HCEC 1CT (cell line): ENCODE data around the gene AQP3.
"Not testable (repeated sequence)": the region's sequence is repeated elsewhere in the genome, so short reads cannot be mapped to it uniquely, and the experiment has no call there.

Source experiments
- DNase-seq: peaks from one replicate; pipeline ENCODE4 v3.0.0-alpha.2; 2017

The AQP3 gene

DNA sequence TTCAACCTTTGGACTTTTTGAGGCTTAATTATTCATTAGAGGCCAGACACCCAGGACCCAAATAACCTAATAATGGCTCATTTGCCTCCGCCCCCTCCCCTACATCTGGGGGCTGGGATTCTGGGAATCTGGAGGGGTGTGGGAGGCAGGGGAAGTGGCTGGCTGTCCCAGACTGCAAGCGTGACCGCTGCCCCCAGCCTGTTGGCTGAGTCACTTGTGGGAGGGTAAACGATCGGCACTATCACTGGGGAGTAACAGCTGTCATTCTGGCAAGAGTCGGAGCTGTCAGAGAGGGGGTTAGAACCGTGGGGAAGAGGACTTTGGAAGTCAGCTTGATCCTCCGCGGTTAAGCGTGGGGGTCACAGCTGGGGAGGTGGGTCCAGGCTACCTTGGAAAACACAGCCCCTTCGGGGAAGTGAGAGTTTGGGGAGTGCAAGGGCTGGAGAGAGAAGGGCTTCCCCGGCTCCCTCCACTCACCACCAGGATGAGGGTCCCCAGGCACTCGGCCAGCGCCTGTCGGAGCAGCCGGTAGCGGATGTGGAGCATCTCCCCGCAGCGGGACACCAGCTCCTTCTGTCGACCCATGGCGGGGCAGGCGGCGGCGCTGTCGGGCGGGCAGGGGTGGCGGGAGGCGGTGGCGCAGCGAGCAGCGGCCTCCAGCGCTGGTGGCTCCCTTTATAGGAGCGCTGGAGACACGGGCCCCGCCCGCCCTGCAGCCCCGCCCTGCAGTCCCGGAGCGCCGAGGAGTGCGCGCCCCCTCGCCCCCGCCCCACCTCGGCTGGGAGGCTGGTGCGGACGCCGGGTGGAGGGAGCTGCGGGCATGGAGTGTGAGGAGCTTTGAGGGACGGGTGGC is at the start of gene AQP3:
TSS of gene AQP3 (minus strand) at position 648 of the 853 bp plus-strand sequence. CDS start at position 585, 63 bp downstream.
- peak; percentile 53 for DNase-seq

DNA sequence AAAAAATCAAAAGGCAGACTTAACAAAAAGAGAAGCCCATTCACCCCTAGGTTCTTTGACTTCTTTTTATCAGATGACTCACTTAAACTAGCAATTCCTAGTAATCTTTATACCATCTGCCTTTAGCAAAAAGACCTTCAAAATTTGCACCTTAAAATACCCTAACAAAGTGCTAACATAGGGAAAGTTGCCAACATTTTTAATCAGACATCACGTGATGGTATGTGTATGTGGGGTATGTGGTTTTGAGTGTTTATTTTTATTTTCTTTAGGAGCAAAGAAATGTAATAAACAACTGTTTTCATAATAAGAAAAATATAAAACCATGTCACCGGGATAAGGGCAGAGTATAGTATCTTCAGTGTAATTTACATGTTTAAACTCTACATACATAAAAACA is 46.4 kb upstream of the AQP3 start:
- not testable (repeated sequence) for DNase-seq

DNA sequence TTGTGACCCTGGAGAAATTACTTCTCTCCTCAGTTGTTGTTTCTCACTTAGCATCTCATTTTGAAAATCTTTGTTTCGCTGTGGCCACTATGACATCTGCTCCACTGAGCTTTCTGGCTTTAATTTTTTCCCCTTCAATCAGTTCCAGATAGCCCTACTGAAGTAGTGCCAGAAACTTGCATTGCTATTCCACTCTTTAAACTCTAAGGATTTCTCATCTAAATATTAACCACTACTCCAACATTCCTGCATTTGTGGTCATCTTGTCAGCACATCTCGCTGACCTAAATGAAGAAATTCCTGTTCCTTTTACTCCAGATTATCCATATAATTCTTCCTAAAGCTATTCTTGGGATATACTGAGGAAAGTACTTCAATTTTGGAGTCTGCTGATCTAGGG is 41.7 kb upstream of the AQP3 start:
- DNase-seq: peak; percentile 22

DNA sequence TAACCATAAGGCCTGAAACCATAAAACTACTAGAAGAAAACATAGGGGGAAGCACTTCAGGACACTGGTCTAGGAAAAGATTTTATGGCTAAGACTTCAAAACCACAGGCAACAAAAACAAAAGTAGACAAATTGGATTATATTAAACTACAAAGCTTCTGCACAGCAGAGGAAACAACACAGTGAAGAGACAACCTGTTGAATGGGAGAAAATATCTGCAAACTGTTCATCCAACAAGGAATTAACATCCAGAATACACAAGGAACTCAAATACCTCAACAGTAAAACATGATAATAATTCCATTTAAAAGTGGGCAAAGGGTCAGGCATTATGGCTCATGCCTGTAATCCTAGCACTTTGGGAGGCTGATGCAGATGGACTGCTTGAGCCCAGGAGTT is 37.9 kb upstream of the AQP3 start:
- DNase-seq: not testable (repeated sequence)

DNA sequence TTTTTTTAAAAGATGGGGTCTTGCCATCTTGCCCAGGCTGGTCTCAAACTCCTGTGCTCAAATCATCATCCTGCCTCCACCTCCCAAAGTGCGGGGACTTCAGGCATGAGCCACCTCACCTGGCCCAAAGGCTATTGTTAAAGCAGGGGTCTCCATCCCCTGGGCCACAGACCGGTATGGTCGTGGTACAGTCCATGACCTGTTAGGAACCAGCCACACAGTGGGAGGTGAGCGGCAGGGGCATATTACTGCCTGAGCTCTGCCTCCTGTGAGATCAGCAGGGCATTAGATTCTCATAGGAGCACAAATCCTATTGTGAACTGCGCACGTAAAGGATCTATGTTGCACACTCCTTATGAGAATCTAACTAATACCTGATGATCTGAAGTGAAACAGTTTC is 33.6 kb upstream of the AQP3 start:
- DNase-seq: no peak

DNA sequence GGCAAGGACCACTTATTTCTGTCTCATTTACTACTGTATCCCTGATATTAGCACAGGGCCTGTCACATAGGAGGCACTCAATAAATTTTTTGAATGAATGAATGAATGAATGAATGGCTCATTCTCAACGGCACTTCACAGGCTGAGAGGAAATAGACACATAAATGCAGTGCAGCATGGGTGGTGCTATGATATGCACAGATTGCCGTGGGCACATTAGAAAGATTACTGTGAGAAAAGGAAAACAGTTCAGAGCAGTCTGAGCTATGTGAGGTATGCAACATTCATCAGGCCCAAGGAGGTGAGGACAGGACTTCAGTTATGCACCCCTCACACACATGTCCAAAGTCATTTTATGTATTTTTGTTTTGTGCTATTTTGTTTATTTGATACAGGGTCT is 32.7 kb upstream of the AQP3 start:
- no peak for DNase-seq

DNA sequence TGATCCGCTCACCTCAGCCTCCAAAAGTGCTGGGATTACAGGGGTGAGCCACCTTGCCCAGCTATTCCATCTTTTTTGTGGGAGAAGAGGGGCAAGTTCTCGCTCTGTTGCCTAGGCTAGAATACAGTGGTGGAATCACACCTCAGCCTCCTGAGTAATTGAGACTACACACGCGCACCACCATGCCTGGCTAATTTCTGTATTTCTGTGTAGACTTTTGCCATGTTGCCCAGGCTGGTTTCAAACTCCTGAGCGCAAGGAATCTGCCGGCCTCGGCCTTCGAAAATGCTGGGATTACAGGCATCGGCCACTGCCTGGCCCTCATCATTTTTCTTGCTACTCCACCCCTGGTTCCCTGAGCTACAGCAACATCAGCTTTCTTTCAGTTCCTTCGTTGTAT is 29.1 kb upstream of the AQP3 start:
- DNase-seq: no peak

DNA sequence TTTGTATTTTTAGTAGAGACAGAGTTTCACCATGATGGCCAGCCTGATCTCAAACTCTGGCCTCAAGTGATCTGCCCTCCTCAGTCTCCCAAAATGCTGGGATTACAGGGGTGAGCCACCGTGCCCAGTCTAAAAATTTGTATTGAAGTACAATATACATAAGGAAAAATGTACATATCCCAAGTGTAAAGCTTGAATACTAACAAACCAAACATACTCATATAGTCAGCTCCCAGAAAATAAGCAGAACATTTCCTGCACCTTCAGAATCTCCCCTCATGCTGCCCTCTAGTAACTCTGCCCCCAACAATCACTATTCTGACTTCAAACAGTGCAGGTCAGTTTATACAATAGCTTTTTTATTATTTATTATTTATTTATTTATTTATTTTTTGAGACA is 28.0 kb upstream of the AQP3 start:
- no peak for DNase-seq

DNA sequence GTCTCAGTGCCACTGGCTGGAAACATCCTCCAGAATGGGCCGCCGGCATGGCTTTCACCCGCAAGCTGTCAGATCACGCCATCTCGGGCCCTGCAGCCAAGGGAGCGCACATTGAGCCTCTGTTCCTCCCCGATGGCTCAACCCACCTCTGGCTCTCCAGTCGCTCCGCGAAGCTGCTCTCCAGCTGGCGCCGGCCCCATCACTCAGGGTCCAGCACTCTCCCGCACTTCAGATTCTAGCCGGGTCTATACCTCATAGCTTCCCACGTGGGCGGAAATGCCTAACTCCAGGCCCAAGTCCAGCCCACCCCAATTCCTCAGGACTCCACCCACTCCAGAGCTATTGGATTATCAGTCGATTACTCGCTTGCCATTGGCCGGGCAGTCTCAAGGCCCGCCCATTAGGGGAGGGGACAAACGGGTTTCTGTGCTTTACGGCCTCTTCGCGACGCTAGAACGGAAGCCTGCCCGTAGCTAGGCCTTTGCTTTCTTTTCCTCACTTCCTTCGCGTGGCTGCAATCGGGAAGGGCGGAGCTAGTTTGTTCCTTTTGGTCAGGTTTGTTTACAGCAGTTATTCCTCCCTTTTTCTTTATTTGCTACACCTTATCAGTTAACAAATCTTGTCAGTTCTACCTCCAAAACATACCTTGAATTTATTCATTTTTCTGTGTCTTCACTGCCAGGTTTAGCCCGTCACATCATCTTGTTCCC is 26.4 kb upstream of the AQP3 start, which contains the start of gene NOL6:
TSS of gene NOL6 (minus strand) at position 282 of the 710 bp plus-strand sequence. CDS start at position 200, 82 bp downstream.
- DNase-seq: peak; percentile 98

DNA sequence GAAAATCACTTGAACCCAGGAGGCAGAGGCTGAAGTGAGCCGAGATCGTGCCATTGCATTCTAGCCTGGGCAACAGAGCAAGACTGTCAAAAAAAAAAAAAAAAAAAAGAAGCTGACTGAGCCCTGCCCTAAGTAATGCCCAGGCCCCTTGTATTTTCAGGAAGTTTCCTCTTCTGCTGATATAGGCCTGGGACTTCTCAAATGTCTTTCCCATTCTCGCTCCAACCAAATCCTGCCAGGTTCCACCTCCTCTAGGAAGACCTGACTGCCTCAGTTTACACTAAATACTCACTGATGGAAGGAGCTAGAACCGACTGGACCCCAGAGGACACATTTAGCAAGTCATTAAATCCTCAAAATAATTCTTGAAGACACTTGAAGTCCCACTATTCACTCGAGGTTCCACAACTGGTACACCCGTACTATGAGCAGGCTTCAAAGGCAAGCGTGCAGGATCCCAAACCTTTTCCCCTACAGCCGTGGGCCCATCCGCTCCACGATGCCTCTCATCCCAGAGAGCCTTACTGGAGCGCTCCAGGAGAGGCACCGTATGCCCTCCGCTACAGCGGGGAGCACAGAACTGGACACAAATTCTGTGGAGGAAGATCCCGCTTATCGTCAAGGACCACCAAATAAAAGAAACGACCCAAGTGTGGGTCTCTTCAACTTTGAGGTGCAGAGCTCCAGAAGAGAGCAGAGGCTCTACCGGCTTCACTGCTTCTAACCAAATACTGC is 25.7 kb upstream of the AQP3 start:
- no peak for DNase-seq

DNA sequence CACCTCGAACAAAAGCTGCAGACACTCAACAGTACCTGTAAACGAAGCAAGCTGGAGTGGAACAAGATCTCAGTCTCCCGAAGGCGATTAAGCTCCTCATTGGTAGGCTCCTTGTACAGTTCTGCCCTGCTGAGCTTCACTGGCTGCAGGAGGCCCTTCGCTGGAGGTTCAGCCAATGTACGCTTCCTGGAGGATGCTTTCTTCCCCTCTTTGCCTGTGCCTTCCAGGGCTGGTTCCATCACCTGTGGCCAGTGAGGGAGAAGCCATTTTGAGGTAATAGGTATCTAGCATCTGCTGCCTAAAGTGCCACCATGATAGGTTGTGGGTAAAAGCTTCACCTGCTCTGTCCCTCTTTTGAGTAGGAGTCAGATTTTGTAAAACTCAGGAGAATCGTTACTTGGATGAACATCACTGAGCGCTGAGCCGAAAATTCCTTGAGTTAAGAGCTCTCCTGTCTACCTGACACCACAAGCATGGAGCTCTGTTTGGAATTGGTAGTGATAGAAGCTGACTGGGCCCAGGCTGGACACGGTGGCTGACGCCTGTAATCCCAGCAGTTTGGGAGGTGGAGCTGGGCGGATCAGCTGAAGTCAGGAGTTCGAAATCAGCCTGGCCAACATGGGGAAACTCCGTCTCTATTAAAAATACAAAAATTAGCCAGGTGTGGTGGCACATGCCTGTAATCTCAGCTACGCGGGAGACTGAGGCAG is 24.9 kb upstream of the AQP3 start:
- no peak for DNase-seq

DNA sequence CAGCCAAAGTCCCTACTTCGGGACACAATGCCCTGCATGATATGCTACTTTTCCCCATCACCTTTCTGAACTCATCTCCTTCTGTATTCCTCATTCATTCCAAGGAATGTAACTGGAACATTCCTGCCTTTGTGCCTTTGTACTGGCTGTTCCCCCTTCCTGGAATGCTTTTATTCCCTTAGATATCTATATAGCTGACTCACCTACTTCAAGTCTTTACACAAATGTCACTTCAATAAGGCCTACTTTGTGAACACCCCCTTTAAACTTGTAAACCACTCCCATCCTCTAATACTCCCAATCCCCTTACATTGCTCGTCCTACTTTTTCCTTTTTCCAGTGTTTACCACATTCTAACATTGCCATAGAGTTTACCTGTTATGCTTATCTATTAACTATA is 24.0 kb upstream of the AQP3 start:
- no peak for DNase-seq

DNA sequence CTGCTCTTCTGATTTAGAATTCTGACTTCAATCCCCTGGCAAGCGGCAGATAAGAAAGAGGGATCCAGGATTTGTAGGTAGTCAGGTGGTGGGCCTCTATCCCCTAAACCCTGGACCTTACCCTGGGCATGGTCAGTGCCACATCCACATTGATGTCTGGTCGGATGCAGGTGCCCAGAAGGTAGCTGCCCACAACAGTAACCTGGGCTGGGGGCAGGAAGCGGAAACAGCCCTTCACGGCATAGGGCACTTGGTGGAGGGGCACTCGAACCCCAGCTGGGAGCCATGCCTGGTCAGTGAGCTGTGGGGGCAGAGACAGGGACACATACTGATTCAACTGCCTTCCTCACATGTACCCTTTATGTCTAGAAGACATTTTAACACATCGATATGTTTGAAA is 22.5 kb upstream of the AQP3 start:
- no peak for DNase-seq

DNA sequence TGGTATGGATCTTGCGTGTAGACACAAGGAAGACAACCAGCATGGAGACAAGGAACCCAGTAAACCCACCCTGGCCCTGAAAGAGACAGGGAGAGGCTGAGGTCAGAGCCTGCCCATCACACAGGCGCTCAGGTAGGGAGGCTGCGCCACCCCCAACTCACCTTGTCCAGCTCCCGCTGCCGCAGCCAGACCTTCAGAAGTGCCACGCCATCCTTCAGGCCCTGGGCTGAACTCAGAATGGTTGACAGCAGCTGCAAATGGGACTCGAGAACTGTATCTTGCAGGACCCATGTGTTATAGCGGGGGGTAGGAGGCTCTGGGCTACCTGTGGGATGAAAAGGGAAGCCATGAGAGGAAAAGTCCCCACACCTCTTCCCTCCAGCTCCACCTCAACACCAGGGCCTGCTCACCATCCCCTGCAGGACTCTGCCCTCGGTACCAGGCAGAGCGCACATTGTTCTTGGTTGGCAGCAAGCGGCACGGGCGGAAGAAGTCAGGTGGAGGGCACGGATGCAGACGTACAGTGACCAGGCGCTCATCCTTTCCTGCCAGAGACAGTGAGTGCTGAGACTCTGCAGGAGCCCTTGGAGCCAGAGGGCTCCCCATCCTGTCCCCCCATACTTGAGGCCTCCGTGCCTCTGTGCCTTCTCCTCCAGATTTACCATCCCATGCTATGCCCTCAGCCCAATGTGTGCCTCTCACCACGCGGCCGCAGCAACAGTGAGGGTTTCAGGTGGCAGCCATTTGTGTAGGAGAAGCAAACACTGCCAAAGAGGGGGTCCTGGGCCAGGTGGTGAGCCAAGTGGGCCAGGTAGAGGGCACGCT is 21.6 kb upstream of the AQP3 start:
- no peak for DNase-seq

DNA sequence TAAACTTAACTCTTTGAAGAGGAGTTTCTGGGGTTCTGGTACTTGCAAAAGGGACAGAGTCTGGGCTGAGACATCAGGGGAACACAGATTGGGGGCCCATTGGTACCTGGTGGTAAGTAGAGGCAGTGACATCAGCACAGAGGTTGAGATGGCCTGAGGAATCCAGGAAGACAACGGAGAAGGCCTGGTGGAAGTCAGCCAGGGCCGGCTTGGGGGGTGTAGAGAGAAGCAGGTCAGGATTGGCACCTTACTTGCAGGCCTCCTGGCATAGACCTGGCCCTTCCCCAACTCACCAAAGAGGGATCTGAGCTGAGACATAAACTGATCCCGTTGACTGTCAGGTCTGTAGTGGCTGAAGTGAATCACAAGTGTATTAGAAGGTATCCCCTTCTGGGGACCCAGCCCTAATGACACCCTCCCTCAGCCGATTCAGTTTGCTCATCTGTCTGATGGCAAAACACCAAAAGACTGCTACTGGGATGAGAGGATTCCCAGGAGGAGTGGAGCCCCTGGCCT is 20.9 kb upstream of the AQP3 start:
- DNase-seq: no peak

DNA sequence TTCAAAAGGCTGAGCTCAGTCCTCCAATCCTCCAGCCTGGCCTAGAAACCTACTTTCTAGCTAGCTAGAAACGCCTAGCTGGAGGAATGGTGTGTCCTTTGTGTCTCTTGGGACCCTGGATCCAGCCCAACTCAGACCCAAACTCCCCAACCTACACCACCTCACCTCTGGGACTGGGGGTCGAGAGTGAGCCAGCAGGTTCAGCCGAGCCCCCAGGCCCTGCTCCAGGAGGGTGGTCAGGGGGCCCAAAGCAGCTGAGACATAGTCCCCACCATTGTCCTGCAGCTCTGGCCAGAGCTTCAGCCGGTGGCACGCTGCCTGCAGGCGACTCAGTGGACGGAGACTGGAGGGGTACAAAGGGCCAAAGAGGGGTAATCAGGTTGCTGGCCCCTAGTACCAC is 20.1 kb upstream of the AQP3 start:
- DNase-seq: no peak

DNA sequence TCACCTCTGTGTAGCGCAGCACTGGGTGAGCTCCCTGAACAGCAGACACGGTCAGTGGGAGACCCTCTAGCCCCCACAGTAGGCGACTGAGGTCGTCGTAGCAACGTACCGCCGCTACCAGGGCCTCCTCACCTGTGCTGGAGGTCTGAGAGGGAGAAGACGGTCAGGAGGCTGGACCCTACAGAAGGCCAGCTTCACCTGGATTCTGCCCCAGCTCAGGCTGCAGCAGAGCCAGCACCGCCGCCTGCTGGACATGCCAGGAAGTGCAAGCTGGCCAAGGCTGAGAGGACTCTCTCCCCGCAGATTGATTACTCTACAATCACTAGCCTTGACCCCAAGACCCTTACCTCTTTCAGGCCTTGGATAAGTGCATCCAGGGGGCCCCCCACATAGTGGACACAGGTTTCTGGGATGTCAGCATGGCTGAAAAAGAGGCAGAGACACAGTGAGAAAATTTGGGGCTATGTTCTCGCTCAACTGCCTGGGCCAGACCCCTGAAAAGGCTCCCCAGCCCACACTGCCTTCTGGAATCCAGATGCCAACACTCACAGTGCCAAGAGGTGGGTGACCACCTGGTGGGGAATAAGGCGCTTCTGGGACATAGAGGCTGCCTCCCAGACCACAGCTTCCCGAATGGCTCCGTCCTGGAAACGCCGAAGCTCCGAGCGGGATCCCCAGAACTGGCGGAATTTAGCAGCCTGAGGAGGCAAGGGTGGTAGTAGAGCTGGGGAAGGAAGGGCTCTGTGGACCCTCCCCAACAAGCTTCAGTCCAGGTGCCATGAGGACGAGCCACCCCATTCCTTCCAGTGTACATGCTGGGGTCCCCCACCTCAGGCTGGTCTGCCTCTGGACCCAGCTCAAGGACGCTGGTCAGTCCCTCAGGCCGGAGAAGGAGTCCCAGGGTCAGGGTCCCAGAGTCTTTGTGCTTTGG is 19.4 kb upstream of the AQP3 start:
- DNase-seq: no peak

DNA sequence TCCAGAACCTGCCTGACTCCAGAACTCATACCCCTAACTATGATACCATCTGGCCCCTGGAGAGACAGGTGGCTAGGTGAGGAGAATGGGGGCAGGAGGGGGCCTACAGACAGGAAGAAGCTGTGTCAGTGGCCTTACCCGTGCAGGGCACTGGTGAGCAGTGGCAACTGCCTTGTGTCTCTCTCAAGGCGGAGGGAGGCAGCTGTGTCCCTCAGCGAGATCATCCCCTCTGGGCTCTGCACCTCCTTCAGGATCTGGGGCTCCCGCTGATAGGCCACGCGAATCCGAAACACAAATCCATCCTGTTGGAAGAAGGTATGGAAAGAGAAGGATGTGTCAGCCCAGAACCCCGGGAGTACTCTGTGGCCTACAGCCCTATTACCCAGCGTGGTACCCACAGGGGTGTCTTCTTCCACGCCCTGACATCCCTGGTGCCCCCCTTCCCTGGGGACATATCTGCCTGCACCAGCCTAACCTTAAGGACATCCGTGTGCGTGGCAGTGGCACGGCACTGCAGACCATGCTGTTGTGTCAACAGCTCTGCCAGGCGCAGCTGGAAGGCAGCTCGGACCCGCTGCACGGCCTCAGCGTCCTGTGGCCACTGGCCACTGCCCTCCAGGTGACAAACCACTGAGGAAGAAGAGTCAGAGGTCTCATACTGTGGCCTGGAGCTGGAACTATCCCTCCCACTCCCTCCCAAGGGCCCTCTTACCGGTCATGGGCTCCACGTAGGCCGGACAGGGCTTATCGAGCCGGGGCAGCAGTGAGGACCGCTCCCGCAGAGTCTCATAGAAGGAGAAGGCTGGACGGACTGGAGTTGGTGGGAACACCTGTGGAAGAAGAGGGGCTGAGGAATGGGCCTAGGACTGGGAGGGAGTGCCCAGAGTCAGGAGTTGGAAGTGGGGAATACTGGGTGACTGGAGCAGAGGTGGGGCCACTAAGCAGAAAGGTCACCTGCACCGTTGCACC is 18.5 kb upstream of the AQP3 start:
- no peak for DNase-seq

DNA sequence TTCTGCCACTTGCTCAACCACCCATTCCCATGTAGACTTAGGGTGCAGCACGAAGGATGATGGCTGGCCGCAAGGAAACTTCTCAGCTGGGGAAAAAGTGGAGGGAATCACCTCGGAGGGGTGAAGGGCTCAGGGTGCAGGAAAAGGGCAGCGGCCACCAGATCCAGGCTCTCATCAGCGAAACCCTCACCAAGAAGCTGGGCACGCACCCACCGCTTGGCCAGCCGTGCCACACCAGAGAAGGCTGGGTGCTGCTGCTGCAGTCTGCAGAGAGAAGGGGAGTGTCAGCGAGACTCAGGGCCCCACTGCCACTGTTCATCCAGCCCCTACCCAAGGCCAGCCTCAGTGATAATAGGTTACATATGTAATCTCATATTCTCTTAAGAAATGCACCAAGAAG is 17.7 kb upstream of the AQP3 start:
- DNase-seq: no peak
